Sigmoid colon (tissue), 4 donors: ENCODE measurements around the gene PPIH.
"Not testable (repeated sequence)": the region's sequence is repeated elsewhere in the genome, so short reads cannot be mapped to it uniquely, and the experiment has no call there.

ENCODE experiments used
- EP300 ChIP-seq, 4 donors: sonication (generic); formaldehyde crosslinking; IDR thresholded peaks; one replicate each; pipeline ENCODE4 v1.6.1; 2017; ENCODE audit warnings: antibody characterized with exemption in 4 of 4
- POLR2A ChIP-seq, 2 donors: fragments of 450-650 bp; IDR thresholded peaks; one replicate each; pipeline ENCODE4 v1.6.1; 2016; ENCODE audit warnings: antibody characterized with exemption in 2 of 2, mild to moderate bottlenecking in 2 of 2, moderate library complexity in 2 of 2
- POLR2AphosphoS5 ChIP-seq, 4 donors: sonication (generic); formaldehyde crosslinking; IDR thresholded peaks; one replicate each; pipeline ENCODE4 v1.6.1; 2017; ENCODE audit warnings: antibody characterized with exemption in 4 of 4
- TF ChIP-seq, protein P1 (sequence below), 4 experiments: fragments of 450-650 bp in 3 of 4; fragments of 200-600 bp in 1 of 4; IDR thresholded peaks; one replicate each; pipeline ENCODE4 v1.5.1; 2016 to 2019; ENCODE audit warnings: antibody characterized with exemption in 4 of 4, mild to moderate bottlenecking in 3 of 4, moderate library complexity in 2 of 4

DNA sequence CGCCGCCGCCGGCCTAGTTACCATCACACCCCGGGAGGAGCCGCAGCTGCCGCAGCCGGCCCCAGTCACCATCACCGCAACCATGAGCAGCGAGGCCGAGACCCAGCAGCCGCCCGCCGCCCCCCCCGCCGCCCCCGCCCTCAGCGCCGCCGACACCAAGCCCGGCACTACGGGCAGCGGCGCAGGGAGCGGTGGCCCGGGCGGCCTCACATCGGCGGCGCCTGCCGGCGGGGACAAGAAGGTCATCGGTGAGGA is 24.2 kb downstream of the PPIH start:
- TF ChIP-seq, protein P1, sequence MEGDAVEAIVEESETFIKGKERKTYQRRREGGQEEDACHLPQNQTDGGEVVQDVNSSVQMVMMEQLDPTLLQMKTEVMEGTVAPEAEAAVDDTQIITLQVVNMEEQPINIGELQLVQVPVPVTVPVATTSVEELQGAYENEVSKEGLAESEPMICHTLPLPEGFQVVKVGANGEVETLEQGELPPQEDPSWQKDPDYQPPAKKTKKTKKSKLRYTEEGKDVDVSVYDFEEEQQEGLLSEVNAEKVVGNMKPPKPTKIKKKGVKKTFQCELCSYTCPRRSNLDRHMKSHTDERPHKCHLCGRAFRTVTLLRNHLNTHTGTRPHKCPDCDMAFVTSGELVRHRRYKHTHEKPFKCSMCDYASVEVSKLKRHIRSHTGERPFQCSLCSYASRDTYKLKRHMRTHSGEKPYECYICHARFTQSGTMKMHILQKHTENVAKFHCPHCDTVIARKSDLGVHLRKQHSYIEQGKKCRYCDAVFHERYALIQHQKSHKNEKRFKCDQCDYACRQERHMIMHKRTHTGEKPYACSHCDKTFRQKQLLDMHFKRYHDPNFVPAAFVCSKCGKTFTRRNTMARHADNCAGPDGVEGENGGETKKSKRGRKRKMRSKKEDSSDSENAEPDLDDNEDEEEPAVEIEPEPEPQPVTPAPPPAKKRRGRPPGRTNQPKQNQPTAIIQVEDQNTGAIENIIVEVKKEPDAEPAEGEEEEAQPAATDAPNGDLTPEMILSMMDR (IDR thresholded peaks at IDR 0.05) = not testable (repeated sequence)
- TF ChIP-seq EP300, POLR2AphosphoS5, POLR2A (IDR thresholded peaks at IDR 0.05): not testable (repeated sequence)
